ENCODE results near the gene GATB. TPM values are rescaled to one million over a fixed set of nuclear protein-coding genes. Genes with fewer than 3 reads are reported as not detected.

GATB gene
- total and polyA plus RNA-seq, 2 of the 4 experiments (the other 2 are of a cell fraction): 18.7 to 20.3 TPM

GRCh38 chr4:151743894-151744293, 16.9 kb downstream of the GATB start:
- TF ChIP-seq POLR2A (IDR thresholded peaks at IDR 0.05; ENCODE audit: low read depth, low read length) (no peak), RAD21 (IDR thresholded peaks at IDR 0.05; ENCODE audit: low read length) (no peak), BHLHE40 (IDR thresholded peaks at IDR 0.05; ENCODE audit: low read depth, low read length) (no peak), CHD1 (IDR thresholded peaks at IDR 0.05; ENCODE audit: low read depth, low read length) (no peak), ELK1 (IDR thresholded peaks at IDR 0.05; ENCODE audit: borderline replicate concordance, low read depth, low read length) (no peak), CTCF (conservative IDR thresholded peaks at IDR 0.05; ENCODE audit: low read depth, low read length) (no peak), CEBPB (IDR thresholded peaks at IDR 0.05; ENCODE audit: low read depth, low read length) (no peak), MAZ (IDR thresholded peaks at IDR 0.05; ENCODE audit: borderline replicate concordance, low read depth, low read length) (no peak), RFX5 (IDR thresholded peaks at IDR 0.05; ENCODE audit: low read depth, low read length) (no peak), MXI1 (IDR thresholded peaks at IDR 0.05; ENCODE audit: borderline replicate concordance, low read depth, low read length) (no peak), NFE2L2 (IDR thresholded peaks at IDR 0.05; ENCODE audit: low read depth, low read length) (no peak), SMC3 (IDR thresholded peaks at IDR 0.05; ENCODE audit: low read depth, low read length) (no peak), RCOR1 (IDR thresholded peaks at IDR 0.05; ENCODE audit: insufficient replicate concordance, low read length) (no peak), MAFK (IDR thresholded peaks at IDR 0.05; ENCODE audit: low read depth, low read length) (no peak), FOS (IDR thresholded peaks at IDR 0.05; ENCODE audit: low read depth, low read length) (no peak), USF2 (IDR thresholded peaks at IDR 0.05; ENCODE audit: low read depth, low read length) (no peak)
- no peak for ATAC-seq (ENCODE audit: low read depth)
- CTCF ChIA-PET: no interaction called here

More at GRCh38 chr4:151743894-151744293, 16.9 kb downstream of the GATB start:
- H2AK9ac ChIP-seq (replicated peaks; ENCODE audit: low read depth, low read length, poor library complexity): no peak overlapping the region
- dilution Hi-C loops (cut with HindIII; ENCODE audit: low sequenced_read_pairs, unreplicated experiment): no loop called here
- peaks cover 3% of the 10 kb centered on the region; the same call in 1 of the 2 replicates for H3K9me1 ChIP-seq (ENCODE audit: insufficient read depth, low read length)
- POLR2A ChIA-PET (ENCODE audit: unreplicated experiment): no interaction called here
- H4K5ac ChIP-seq (ENCODE audit: low read depth, low read length): no peak overlapping the region; the same call in 1 of the 2 replicates
- no peak overlapping the region for H3K4me2 ChIP-seq (ENCODE audit: low read depth, low read length)
- intact Hi-C loops (cut with micrococcal nuclease): no loop called here
- no peak overlapping the region for H3K4me3 ChIP-seq (ENCODE audit: insufficient read depth, low read depth, low read length)
- H3K4me1 ChIP-seq (ENCODE audit: control insufficient read depth, insufficient read depth, low read length): peaks cover 7% of the 10 kb centered on the region
- no TSS peak for BruUV-seq (replicated peaks)
- H4K8ac ChIP-seq (ENCODE audit: low read depth in 2 of 2, low read length in 2 of 2): no peak overlapping the region
- 0 out of 4 replicates have a peak, but pooled peaks cover 9% of the 10 kb centered on the region in 2 experiments for H3K79me1 ChIP-seq (ENCODE audit: low read depth in 1 of 2, low read length in 2 of 2)
- in situ Hi-C loops (cut with MboI; ENCODE audit: low sequenced_read_pairs): no loop called here
- no peak overlapping the region for H2BK15ac ChIP-seq (ENCODE audit: low read depth, low read length)
- H3K23ac ChIP-seq (ENCODE audit: low read depth, low read length): 0 out of 2 replicates have a peak overlapping the region, but pooled peaks have one; percentile 12
- H3K56ac ChIP-seq (ENCODE audit: extremely low read depth, insufficient read depth, low read length): no peak overlapping the region
- H2BK20ac ChIP-seq (ENCODE audit: low read depth, low read length): no peak overlapping the region
- DNase-seq: no peak
- H2BK120ac ChIP-seq (ENCODE audit: low read depth, low read length): peak overlapping the region; percentile 89; the same call in 1 of the 2 replicates
- peak overlapping the region; percentile 38; the same call in 1 of the 2 replicates for H3K18ac ChIP-seq (ENCODE audit: low read depth, low read length)
- no peak overlapping the region for H4K91ac ChIP-seq (ENCODE audit: insufficient read depth, low read depth, low read length)
- no peak overlapping the region for H2AFZ ChIP-seq (replicated peaks; ENCODE audit: low read length, poor library complexity)
- no peak overlapping the region for H2AK5ac ChIP-seq (ENCODE audit: low read depth, low read length)
- H4K20me1 ChIP-seq (ENCODE audit: insufficient read depth, low read length): no peaks in the 10 kb centered on the region
- no peak overlapping the region; the same call in 1 of the 2 replicates for H3K4ac ChIP-seq (ENCODE audit: low read depth, low read length)
- H3K27ac ChIP-seq (ENCODE audit: insufficient read depth, low read length): no peak overlapping the region
- H3K14ac ChIP-seq (replicated peaks; ENCODE audit: low read depth, low read length): no peak overlapping the region
- H3K9me3 ChIP-seq (ENCODE audit: control insufficient read depth, insufficient read depth, low read length): no peaks in the 10 kb centered on the region
- no peaks in the 10 kb centered on the region for H3K27me3 ChIP-seq (ENCODE audit: control insufficient read depth, insufficient read depth, low read length)
- peak overlapping the region; percentile 81 for H2BK5ac ChIP-seq (ENCODE audit: low read depth, low read length, poor library complexity, severe bottlenecking)
- no peaks in the 10 kb centered on the region for H3K36me3 ChIP-seq (ENCODE audit: control insufficient read depth, insufficient read depth, low read length)
- no peak overlapping the region for H3K9ac ChIP-seq (ENCODE audit: low read depth, low read length)
- WGBS, 2 experiments (ENCODE audit: extremely low coverage in 2 of 2, insufficient read length in 1 of 2): no CpG with 5 or more reads among the region's 4 CpGs

All from IMR-90 (cell line).